Renal pelvis (tissue), 4 donors: ENCODE results near the gene DSE. TPM values are rescaled to one million over a fixed set of nuclear protein-coding genes. Genes with fewer than 3 reads are reported as not detected.

Experiments used
- DNase-seq: peaks from one replicate; pipeline ENCODE4 v3.0.0-alpha.2; 2013
- polyA plus RNA-seq, 3 donors: library from polyadenylated mRNA; unstranded; fragments of 120-200 nt; gene quantifications; one replicate each; pipeline ENCODE4 v1.2.1, GENCODE V29; 2013; ENCODE audit not compliant: insufficient read length in 3 of 3

The DSE gene
- polyA plus RNA-seq, 3 donors: 37.3 to 40.9 (median 38.7) TPM

DNA sequence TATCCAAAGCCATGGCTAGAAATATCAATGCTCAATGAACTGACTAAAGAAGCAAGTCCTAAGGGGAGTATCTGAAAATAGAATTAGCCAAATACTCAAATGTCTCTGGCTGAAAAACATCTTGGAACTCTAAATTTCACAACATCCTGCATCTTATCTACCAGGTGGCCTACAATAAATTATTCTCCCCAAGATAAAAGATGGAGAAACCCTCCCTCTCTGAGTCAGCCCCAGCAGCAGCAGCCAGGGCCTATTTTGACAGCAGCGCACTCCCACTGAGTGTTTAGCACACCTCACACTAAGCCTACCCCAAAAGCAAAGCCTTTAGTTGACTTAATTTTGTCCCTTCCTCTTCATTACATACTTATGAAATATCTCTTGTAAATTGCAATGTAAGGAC, 96.3 kb downstream of the DSE start:
- no peak for DNase-seq

DNA sequence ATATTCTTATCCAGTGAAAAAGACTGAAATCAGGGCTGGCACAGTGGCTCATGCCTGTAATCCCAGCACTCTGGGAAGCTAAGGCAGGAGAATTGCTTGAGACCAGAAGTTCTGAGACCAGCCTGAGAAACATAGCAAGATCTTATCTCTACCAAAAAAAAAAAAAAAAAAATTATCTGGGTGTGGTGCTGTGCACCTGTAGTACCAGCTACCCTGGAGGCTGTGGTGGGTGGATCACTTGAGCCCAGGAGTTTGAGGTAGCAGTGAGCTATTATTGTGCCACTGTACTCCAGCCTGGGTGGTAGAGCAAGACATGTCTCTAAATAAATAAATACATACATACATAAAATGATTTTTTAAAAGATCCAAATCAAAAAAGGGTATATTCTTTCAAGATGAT, 96.8 kb downstream of the DSE start:
- DNase-seq: no peak

DNA sequence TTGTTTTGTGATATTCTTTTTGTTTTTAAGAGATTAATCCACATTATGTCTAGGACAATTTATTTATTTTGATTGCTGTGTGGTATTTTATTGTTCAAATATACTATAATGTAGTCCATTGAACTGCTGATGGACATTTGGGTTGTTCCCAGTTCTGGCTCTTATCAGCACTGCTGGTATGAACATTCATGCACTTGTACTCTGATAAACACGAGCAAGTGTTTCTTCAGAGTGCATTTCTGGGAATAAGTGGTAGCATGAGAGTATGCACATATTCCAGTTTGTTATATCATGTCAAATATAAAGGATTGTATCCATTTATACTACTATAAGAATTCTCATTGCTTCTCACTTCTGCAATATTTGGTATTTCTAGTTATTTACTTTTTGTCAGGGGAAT, 97.5 kb downstream of the DSE start:
- DNase-seq: no peak

DNA sequence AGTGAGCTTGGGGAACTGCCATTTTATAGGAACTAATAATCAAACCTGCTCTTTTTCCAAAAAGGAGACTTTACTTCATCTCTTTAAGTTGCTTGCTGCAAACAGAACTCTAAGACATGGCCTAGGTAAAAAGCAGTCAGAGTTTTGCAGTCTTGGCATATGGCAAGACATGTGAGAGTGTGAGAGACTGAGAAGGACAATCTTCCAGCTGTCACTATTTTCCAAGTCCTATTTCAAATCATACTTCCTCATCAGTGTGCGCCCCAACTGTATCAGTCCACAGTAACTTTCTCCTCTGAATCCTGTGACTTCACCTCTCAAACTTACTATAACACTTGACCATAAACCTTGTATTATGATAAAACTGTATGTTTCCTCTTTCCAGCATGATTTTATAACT, 100.8 kb downstream of the DSE start:
- DNase-seq: no peak

DNA sequence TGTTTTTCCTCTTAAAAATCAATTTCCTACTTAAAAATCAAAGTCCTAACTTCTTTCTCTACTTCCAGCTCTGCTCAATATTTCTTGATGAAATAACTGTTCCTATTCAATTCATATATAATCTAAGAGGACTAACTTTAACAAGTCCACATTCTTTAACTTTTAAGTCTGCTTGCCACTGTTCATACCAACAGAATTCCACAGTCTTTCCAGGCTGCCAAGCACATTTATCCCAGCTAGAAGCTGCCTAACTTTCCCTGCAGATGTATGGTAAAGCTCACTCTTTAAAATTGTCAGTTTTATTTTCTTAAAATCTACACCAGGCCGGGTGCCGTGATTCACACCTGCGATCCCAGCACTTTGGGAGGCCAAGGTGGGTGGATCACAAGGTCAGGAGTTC, 102.0 kb downstream of the DSE start:
- no peak for DNase-seq

DNA sequence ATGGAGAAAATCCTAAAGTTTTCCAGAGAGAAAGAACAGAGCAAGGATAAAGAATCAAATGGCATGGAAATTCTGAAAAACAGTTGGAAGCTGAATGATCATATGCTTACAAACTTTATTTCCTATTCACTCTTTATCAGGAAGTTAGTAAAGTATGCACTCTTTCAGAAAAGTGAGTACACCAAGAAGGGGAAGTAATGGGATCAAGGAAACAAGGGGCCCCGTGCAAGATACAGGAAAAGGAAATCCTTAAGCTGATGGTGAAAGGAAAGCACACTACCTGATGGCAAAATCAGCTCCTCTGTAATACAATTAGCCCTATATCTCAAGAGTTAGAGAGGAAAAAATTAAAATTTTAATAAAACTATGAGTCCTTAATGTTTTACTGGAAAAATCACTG, 104.4 kb downstream of the DSE start:
- no peak for DNase-seq

DNA sequence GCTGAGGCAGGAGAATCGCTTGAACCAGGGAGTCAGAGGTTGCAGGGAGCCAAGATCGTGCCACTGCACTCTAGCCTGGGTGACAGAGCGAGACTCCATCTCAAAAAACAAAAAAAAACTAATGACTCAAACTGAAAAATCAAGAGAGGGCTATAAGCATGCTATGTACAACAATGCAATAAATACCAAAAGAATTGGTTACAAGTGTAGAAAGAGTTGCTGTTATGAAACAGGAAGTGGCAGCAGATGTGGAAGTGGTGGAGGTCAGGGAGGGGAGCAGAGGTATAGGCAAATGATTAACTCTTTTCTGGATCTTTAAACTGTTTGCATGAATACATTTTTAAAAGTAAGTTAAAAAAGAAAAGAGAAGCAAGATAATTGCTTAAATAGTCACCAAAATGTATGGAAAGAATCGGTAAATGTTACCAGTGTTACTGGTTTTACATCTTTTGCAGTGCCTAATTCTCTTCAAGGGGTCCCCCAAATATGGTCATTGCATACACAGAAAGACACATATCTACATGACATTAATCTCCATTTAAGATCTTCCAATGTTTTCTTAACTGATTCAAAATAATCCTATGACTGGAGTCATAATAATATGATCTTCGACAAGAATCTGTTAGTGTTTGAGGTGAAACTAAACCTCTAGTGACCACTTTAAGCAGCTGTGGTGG, 105.4 kb downstream of the DSE start:
- no peak for DNase-seq

DNA sequence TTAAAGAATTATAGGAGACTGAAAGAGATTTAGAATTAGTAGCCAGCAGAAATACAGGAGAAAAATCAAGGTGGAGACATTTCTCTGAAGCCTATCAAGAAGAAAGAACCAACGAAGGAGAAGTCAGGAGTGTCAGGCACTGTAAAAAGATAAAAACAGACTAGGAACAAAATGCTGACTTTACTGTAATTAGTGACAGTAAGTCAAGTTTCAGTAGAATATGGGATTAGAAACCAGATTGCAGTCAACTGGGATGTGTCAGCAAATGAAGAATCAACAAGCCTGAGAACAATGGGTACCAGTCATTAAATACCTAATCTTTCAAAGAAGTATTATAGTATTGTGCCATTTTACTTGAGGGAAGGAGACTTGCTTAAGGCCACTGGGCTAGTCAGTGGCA, 112.0 kb downstream of the DSE start:
- no peak for DNase-seq

DNA sequence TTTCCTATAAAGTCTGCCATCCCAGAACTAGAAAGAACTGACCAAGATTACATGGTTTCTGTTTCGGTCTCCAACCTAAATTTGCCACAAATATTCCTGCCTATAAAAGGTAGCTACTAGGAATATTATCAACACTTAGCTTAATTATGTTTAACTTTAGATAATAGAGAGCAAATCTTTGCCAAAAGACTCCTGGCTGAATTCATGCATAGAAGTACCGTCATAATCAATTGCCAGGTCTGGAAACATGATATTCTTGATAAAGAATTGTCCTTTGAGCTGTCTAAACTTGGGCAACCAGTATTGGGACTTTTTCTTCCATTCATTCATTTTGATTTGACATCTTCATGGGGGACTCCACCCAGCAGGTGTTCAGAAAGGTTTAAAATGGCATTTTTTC, 112.9 kb downstream of the DSE start:
- DNase-seq: no peak

DNA sequence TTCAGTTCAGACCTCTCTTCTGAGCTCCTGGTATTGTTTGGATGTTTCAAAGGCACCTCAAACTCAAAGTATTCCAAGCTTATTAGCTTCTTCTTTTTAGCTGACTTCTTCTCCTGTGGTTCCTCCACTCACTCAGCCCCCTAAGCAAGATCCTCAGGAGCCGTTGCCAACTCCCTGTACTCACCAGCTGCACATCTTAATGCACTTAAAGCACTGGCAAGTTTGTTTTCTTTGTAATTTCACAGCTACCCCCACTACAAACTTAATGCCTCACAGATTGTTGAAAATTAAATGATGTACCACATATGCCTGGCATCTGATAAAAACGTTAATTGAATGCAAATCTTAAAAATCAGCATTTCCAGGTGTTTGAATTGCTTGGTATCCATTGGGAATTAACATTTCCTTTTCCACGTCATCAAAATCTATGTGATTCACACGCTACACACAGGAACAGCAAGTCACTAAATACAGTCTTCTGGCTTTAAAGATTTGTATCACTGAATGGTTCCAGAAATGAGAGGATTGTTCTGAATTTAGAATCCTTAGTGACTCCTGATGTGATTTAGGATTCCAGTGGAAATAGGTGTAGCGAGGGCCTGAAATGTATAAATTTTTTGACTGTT, 114.9 kb downstream of the DSE start:
- no peak for DNase-seq

DNA sequence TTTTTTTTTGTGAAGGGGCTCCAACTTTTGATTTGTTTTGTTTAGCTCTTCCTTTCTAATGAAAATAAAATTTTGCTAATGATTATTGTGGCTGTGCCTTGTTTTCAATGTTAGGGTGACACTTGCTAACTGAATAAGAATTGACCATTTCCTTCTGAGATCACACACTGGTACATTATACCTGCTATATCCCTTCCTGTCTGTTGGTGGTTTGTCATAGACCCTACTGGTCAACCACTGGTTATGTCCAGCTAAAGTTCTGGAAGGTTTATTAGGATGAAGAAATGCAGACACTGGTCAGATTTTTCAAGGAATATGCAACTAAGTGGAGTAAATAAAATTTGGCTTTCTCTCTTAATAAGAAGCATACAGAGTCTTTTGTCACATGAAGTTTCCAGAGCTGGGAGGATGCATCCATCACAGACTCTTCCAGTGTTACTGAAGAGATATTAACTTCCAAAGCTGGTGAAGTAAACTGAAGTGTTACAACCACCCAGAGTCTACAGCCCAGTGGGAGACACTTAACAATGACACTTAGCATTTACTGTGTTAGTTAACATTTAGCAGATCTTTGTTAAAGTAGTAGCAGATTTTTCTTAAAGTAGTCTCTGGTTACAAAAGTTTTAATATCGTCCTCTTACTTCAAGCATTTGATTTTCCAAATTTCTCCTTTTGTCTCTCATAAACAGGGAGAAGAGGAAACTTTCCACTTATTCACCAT, 121.0 kb downstream of the DSE start:
- no peak for DNase-seq

DNA sequence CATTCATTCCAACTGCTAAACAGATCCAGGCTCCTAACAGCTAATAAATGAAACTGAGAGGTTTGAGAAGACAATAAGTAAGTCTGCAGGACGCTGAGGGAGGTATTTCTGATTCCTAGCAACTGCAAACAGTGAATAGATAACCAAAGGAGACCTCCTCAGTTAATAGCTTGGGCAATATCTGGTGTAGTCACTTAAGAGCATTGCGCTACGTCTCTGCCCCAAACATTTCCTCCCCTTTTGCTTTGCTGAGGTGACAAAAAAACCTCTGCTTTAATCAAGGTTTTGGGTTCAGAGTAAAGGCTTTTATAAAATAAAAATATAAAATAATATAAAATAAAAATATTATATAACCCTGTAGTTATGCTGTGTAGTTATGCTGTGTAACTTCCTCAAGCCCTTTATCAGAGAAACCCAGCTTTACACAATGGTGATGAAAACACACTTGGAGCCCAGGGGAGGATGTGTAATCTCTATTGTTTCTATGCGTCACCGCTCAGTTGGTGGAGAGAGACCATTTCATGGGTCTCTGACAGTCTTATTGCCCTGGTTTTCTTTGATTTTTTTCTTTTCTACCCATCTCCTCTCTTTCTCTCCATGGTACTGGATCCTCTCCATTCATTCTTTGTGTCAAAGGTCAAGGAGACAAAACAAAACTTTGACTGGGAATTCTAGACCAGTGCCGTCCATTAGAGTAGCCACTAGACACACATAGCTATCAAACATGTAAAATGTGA, 121.8 kb downstream of the DSE start:
- DNase-seq: no peak

Other genes starting within 250 kb of the DSE start
- gene COL10A1, start 244.8 kb upstream of the DSE start, polyA plus RNA-seq: under 1 TPM; 0.21 to 0.65 (median 0.46) TPM
- 10 to 100 TPM; 60.0 to 60.6 (median 60.4) TPM for gene TSPYL4, start 116.9 kb upstream of the DSE start, polyA plus RNA-seq
- 100 to 1,000 TPM in 1 of 3 donors, 10 to 100 TPM in 2; 95.0 to 101 (median 99.6) TPM for gene TSPYL1, start 91.0 kb upstream of the DSE start, polyA plus RNA-seq
- gene CALHM6, start 90.4 kb downstream of the DSE start, polyA plus RNA-seq: 1 to 10 TPM in 2 of 3 donors, under 1 TPM in 1; 0.80 to 5.1 (median 3.5) TPM
- gene CALHM5, start 140.7 kb downstream of the DSE start, polyA plus RNA-seq: 1 to 10 TPM; 2.2 to 3.5 (median 3.4) TPM
- under 1 TPM; 0.27 to 0.39 (median 0.35) TPM for gene TRAPPC3L, start 174.7 kb downstream of the DSE start, polyA plus RNA-seq
- 1 to 10 TPM in 2 of 3 donors, under 1 TPM in 1; 0.43 to 1.5 (median 1.1) TPM for gene CALHM4, start 182.8 kb downstream of the DSE start, polyA plus RNA-seq
- 10 to 100 TPM; 59.0 to 73.3 (median 67.3) TPM for gene RWDD1, start 200.6 kb downstream of the DSE start, polyA plus RNA-seq
- 1 to 10 TPM; 2.7 to 3.1 (median 2.8) TPM for gene RSPH4A, start 245.5 kb downstream of the DSE start, polyA plus RNA-seq